ENCODE data around the gene LCN2. TPM values are rescaled to one million over a fixed set of nuclear protein-coding genes. Genes with fewer than 3 reads are reported as not detected.

The LCN2 gene
- total and polyA plus RNA-seq, 9 of the 15 experiments (the other 6 are each of a cell fraction or from before 2014, with no cell fraction given): 0.10 to 1.2 (median 0.44) TPM; not detected in 1

DNA sequence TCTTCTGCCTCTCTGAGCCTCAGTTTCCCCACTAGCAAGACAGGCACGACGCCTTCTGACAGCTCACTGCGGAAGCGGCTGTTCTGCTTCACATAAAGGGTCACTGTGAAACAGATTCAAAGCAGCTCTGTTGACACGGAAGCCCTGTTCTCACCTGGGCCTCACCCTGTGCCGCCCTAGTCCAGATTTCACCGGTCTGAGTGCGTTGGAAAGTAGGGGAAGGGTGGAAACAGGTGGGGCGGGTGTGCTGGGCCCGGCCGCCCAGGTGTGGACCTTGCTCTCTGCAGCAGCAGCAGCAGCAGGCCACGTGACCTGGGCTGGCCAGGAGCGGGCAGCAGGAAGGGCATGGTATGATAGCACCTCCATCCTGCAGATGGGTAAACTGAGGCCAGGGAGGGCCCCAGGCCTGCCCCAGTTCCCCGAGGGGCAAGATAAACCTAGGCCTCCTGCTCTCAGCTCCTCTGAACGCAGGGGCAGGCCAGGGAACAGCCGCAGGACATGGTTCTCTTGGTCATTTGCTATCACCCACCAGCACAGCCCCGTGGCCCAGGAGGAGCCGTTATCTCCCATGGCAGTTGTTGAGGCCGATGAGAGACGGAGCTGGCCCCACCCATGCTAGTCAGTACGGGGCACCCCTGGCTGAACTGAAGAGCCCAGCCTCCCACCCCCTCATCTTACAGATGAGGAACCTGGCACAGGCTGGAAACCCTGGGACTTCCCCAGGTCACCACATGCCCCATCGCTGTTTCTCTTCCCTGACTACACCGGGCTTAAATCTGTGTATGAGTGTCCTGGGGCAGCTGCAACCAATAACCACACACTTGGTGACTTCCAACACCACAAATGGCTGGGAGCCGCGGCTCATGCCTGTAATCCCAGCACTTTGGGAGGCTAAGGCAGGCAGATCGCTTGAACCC, 33.8 kb upstream of the LCN2 start (continued):
- TF ChIP-seq ZNF584 (CRISPR knock-in tag; IDR thresholded peaks at IDR 0.05; ENCODE audit: low read depth): 0 out of 2 replicates have a peak, but pooled peaks have one; percentile 42
- no peak for TF ChIP-seq STAG1 (CRISPR knock-in tag; IDR thresholded peaks at IDR 0.05; ENCODE audit: borderline replicate concordance)
- peak; percentile 61; the same call in 1 of the 2 replicates for TF ChIP-seq TARDBP (IDR thresholded peaks at IDR 0.05)
- TF ChIP-seq, protein P1, sequence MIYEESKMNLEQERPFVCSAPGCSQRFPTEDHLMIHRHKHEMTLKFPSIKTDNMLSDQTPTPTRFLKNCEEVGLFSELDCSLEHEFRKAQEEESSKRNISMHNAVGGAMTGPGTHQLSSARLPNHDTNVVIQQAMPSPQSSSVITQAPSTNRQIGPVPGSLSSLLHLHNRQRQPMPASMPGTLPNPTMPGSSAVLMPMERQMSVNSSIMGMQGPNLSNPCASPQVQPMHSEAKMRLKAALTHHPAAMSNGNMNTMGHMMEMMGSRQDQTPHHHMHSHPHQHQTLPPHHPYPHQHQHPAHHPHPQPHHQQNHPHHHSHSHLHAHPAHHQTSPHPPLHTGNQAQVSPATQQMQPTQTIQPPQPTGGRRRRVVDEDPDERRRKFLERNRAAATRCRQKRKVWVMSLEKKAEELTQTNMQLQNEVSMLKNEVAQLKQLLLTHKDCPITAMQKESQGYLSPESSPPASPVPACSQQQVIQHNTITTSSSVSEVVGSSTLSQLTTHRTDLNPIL (CRISPR knock-in tag; IDR thresholded peaks at IDR 0.05): no peak
- peak; percentile 45; the same call in 1 of the 2 replicates for TF ChIP-seq KLF1 (tag; IDR thresholded peaks at IDR 0.05)
- peak; percentile 41; the same call in 1 of the 2 replicates for TF ChIP-seq CHD2 (IDR thresholded peaks at IDR 0.05; ENCODE audit: low read depth, low read length)
- no peak for TF ChIP-seq DACH1 (IDR thresholded peaks at IDR 0.05; ENCODE audit: partially characterized antibody)
- peak; percentile 92 for TF ChIP-seq CXXC5 (CRISPR knock-in tag; IDR thresholded peaks at IDR 0.05)
- TF ChIP-seq, protein P2, sequence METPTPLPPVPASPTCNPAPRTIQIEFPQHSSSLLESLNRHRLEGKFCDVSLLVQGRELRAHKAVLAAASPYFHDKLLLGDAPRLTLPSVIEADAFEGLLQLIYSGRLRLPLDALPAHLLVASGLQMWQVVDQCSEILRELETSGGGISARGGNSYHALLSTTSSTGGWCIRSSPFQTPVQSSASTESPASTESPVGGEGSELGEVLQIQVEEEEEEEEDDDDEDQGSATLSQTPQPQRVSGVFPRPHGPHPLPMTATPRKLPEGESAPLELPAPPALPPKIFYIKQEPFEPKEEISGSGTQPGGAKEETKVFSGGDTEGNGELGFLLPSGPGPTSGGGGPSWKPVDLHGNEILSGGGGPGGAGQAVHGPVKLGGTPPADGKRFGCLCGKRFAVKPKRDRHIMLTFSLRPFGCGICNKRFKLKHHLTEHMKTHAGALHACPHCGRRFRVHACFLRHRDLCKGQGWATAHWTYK (CRISPR knock-in tag; IDR thresholded peaks at IDR 0.05): peak; percentile 65; the same call in 1 of the 2 replicates
- TF ChIP-seq RFX5 (IDR thresholded peaks at IDR 0.05; ENCODE audit: low read depth, low read length): no peak
- no peak for TF ChIP-seq SIN3B (IDR thresholded peaks at IDR 0.05; ENCODE audit: low read depth)
- TF ChIP-seq, protein P3, sequence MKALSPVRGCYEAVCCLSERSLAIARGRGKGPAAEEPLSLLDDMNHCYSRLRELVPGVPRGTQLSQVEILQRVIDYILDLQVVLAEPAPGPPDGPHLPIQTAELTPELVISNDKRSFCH (CRISPR knock-in tag; IDR thresholded peaks at IDR 0.05): no peak
- TF ChIP-seq, protein P3 (tag; IDR thresholded peaks at IDR 0.05): peak; percentile 73; the same call in 1 of the 2 replicates
- peak; percentile 33; the same call in 1 of the 2 replicates for TF ChIP-seq HNRNPL (IDR thresholded peaks at IDR 0.05; ENCODE audit: low read depth, low read length)
- TF ChIP-seq, protein P4, sequence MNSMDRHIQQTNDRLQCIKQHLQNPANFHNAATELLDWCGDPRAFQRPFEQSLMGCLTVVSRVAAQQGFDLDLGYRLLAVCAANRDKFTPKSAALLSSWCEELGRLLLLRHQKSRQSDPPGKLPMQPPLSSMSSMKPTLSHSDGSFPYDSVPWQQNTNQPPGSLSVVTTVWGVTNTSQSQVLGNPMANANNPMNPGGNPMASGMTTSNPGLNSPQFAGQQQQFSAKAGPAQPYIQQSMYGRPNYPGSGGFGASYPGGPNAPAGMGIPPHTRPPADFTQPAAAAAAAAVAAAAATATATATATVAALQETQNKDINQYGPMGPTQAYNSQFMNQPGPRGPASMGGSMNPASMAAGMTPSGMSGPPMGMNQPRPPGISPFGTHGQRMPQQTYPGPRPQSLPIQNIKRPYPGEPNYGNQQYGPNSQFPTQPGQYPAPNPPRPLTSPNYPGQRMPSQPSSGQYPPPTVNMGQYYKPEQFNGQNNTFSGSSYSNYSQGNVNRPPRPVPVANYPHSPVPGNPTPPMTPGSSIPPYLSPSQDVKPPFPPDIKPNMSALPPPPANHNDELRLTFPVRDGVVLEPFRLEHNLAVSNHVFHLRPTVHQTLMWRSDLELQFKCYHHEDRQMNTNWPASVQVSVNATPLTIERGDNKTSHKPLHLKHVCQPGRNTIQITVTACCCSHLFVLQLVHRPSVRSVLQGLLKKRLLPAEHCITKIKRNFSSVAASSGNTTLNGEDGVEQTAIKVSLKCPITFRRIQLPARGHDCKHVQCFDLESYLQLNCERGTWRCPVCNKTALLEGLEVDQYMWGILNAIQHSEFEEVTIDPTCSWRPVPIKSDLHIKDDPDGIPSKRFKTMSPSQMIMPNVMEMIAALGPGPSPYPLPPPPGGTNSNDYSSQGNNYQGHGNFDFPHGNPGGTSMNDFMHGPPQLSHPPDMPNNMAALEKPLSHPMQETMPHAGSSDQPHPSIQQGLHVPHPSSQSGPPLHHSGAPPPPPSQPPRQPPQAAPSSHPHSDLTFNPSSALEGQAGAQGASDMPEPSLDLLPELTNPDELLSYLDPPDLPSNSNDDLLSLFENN (IDR thresholded peaks at IDR 0.05; ENCODE audit: low read depth in 2 of 2, low read length in 2 of 2): peak in 1 of 2 experiments; percentile 96; a peak in 2 of 4 replicates
- peak; percentile 71 to 82 for TF ChIP-seq TBL1XR1 (IDR thresholded peaks at IDR 0.05; ENCODE audit: low read length in 2 of 2)
- peak; percentile 50 for TF ChIP-seq PCBP1 (IDR thresholded peaks at IDR 0.05; ENCODE audit: low read depth, low read length, poor library complexity, severe bottlenecking)
- peak; percentile 5; the same call in 1 of the 2 replicates for TF ChIP-seq NFE2 (IDR thresholded peaks at IDR 0.05; ENCODE audit: low read depth)
- peak; percentile 84; the same call in 1 of the 2 replicates for TF ChIP-seq MTA3 (IDR thresholded peaks at IDR 0.05; ENCODE audit: borderline replicate concordance)
- peak; percentile 94 for TF ChIP-seq PML (IDR thresholded peaks at IDR 0.05; ENCODE audit: low read length)
- TF ChIP-seq SMARCE1 (IDR thresholded peaks at IDR 0.05): peak; percentile 96
